GM19395 (cell line): ENCODE measurements around the gene ANO1.
"Not testable (repeated sequence)": the region's sequence is repeated elsewhere in the genome, so short reads cannot be mapped to it uniquely, and the experiment has no call there.

ENCODE experiments used
- ATAC-seq: cut with Tn5 transposase; IDR thresholded peaks from one replicate; pipeline ENCODE4 v1.9.1; 2021; ENCODE audit warnings: mild to moderate bottlenecking, moderate library complexity; ENCODE audit not compliant: unreplicated experiment

ANO1 gene

GRCh38 chr11:70078095-70078780 is at the start of gene ANO1:
Gene ANO1 (plus strand): TSS chr11:70078317. CDS start chr11:70078607, 290 bp downstream.
- no peak for ATAC-seq

- ATAC-seq: no peak
These were observed 48.8 kb upstream of the ANO1 start for GRCh38 chr11:70029115-70029860.

GRCh38 chr11:70029861-70030380 is 48.2 kb upstream of the ANO1 start:
- no peak for ATAC-seq

GRCh38 chr11:70030412-70030811 is 47.7 kb upstream of the ANO1 start:
- no peak for ATAC-seq

- no peak for ATAC-seq
These were observed 46.3 kb upstream of the ANO1 start for GRCh38 chr11:70031631-70032469.

- ATAC-seq: no peak
These were observed 45.7 kb upstream of the ANO1 start for GRCh38 chr11:70032470-70032795.

GRCh38 chr11:70032943-70033710 is 45.0 kb upstream of the ANO1 start:
- ATAC-seq: no peak

- no peak for ATAC-seq
These were observed 44.4 kb upstream of the ANO1 start for GRCh38 chr11:70033711-70034070.

- no peak for ATAC-seq
These were observed 43.3 kb upstream of the ANO1 start for GRCh38 chr11:70034740-70035365.

- ATAC-seq: not testable (repeated sequence)
These were observed 42.5 kb upstream of the ANO1 start for GRCh38 chr11:70035665-70036064.

- ATAC-seq: no peak
These were observed 40.9 kb upstream of the ANO1 start for GRCh38 chr11:70036971-70037882.

GRCh38 chr11:70038034-70038834 is 39.9 kb upstream of the ANO1 start:
- ATAC-seq: no peak

GRCh38 chr11:70040452-70040851 is 37.7 kb upstream of the ANO1 start:
- ATAC-seq: no peak

- ATAC-seq: no peak
These were observed 37.1 kb upstream of the ANO1 start for GRCh38 chr11:70040869-70041501.

- ATAC-seq: no peak
These were observed 34.6 kb upstream of the ANO1 start for GRCh38 chr11:70043482-70043881.

- no peak for ATAC-seq
These were observed 32.0 kb upstream of the ANO1 start for GRCh38 chr11:70046089-70046488.

GRCh38 chr11:70048279-70049024 is 29.7 kb upstream of the ANO1 start:
- no peak for ATAC-seq
